Measurements from ENCODE around the gene SSBP2. TPM values are rescaled to one million over a fixed set of nuclear protein-coding genes. Genes with fewer than 3 reads are reported as not detected.

The SSBP2 gene
- total and polyA plus RNA-seq, 2 of the 8 experiments (the other 6 are each of a cell fraction or from before 2014, with no cell fraction given): 21.5 to 36.2 TPM

- Histone ChIP-seq H4K5ac (ENCODE audit: insufficient read length, low read depth, low read length) (no peak overlapping the region), H2AK5ac (ENCODE audit: low read depth, low read length) (no peak overlapping the region), H3K14ac (ENCODE audit: insufficient read length) (no peak overlapping the region), H2BK15ac (ENCODE audit: low read length) (no peak overlapping the region), H3K79me2 (ENCODE audit: control insufficient read depth in 1 of 2, insufficient read depth in 2 of 2, low read length in 2 of 2) (no peaks in the 10 kb centered on the region), H2BK5ac (ENCODE audit: low read depth, low read length) (no peak overlapping the region), H4K91ac (replicated peaks; ENCODE audit: insufficient read length, low read length) (no peak overlapping the region), H3K4me2 (ENCODE audit: insufficient read depth in 1 of 2, low read depth in 2 of 2, low read length in 2 of 2) (no peak overlapping the region; a peak in 1 of 4 replicates), H4K20me1 (replicated peaks in 1 of 2; ENCODE audit: control insufficient read depth in 1 of 2, insufficient read depth in 2 of 2, low read length in 2 of 2) (no peaks in the 10 kb centered on the region), H3K23me2 (ENCODE audit: low read depth, low read length) (no peaks in the 10 kb centered on the region; the same call in 1 of the 2 replicates), H3K9ac (replicated peaks in 1 of 4; ENCODE audit: extremely low read depth in 1 of 4, low read depth in 3 of 4, low read length in 3 of 4) (no peak overlapping the region), H3K23ac (ENCODE audit: insufficient read length) (no peak overlapping the region), H3K27me3 (replicated peaks in 1 of 4; ENCODE audit: control insufficient read depth in 3 of 4, extremely low read depth in 1 of 4, insufficient read depth in 3 of 4, low read length in 3 of 4) (no peaks in the 10 kb centered on the region), H2AFZ (ENCODE audit: low read length) (peak overlapping the region; percentile 19; the same call in 1 of the 2 replicates), H3K56ac (replicated peaks; ENCODE audit: insufficient read length, low read depth, low read length) (no peak overlapping the region), H3K79me1 (ENCODE audit: low read depth, low read length) (no peaks in the 10 kb centered on the region), H2BK20ac (ENCODE audit: low read length) (peak overlapping the region; percentile 28; the same call in 1 of the 2 replicates), H3K4ac (replicated peaks; ENCODE audit: insufficient read length, low read depth, low read length) (no peak overlapping the region), H3K9me3 (ENCODE audit: insufficient read depth in 2 of 2, low read depth in 1 of 2, low read length in 1 of 2) (no peaks in the 10 kb centered on the region), H3K27ac (ENCODE audit: low read depth, low read length) (no peak overlapping the region), H3K36me3 (ENCODE audit: control insufficient read depth in 2 of 4, insufficient read depth in 4 of 4, low read length in 3 of 4) (no peaks in the 10 kb centered on the region), H2BK12ac (ENCODE audit: low read depth, low read length) (no peak overlapping the region), H4K8ac (ENCODE audit: extremely low read depth, insufficient read depth, low read length) (no peak overlapping the region), H3K18ac (ENCODE audit: extremely low read depth, low read length) (no peak overlapping the region), H3K4me3 (ENCODE audit: extremely low read depth in 1 of 4, insufficient read depth in 2 of 4, low read depth in 3 of 4, low read length in 4 of 4) (no peak overlapping the region), H2BK120ac (replicated peaks; ENCODE audit: low read depth, low read length) (peak overlapping the region; percentile 33), H3K4me1 (replicated peaks in 1 of 4; ENCODE audit: control insufficient read depth in 3 of 4, insufficient read depth in 4 of 4, low read length in 3 of 4) (peaks cover 0 to 20% (median 5%) of the 10 kb centered on the region in 4 experiments; a peak in 3 of 7 replicates)
- WGBS, 2 experiments (ENCODE audit: extremely low coverage in 1 of 2, insufficient coverage in 1 of 2, insufficient read length in 1 of 2, insufficient replicate concordance in 2 of 2, low coverage in 1 of 2, low lambda C conversion rate in 2 of 2, missing lambda C conversion rate in 1 of 2): 49% methylated on average over 6 of the region's 6 CpGs; no CpG with 5 or more reads in 1 of the 2 experiments
- no peak for TF ChIP-seq ZNF274 (IDR thresholded peaks at IDR 0.05; ENCODE audit: borderline replicate concordance, extremely low read depth, low read length)
- no peak for TF ChIP-seq GTF2F1 (IDR thresholded peaks at IDR 0.05; ENCODE audit: borderline replicate concordance, low read depth, low read length)
- TF ChIP-seq POU5F1 (IDR thresholded peaks at IDR 0.05; ENCODE audit: low read depth, low read length): no peak
- no peak for TF ChIP-seq TBP (IDR thresholded peaks at IDR 0.05; ENCODE audit: low read depth, low read length)
- TF ChIP-seq CBX8 (IDR thresholded peaks at IDR 0.05; ENCODE audit: borderline replicate concordance, low read depth, low read length): no peak
- TF ChIP-seq SP1 (IDR thresholded peaks at IDR 0.05; ENCODE audit: low read depth, low read length): no peak
- no peak for TF ChIP-seq MAFK (IDR thresholded peaks at IDR 0.05; ENCODE audit: low read depth, low read length)
- TF ChIP-seq RAD21 (IDR thresholded peaks at IDR 0.05 in 1 of 2, conservative IDR thresholded peaks at IDR 0.05 in 1 of 2; ENCODE audit: low read depth in 2 of 2, low read length in 2 of 2): no peak
- no peak for TF ChIP-seq NRF1 (IDR thresholded peaks at IDR 0.05; ENCODE audit: low read depth, low read length)
- no peak for TF ChIP-seq JUN (IDR thresholded peaks at IDR 0.05; ENCODE audit: low read depth, low read length)
- ChIA-PET POLR2A (ENCODE audit: partially characterized antibody) (interaction anchor here (0.6 to 1.3 kb wide), 3 partner anchors 9 to 27 kb away, joined by 3 to 8 read pairs (median 3); partner anchors contain the start of gene SSBP2), CTCF (ENCODE audit: partially characterized antibody) (interaction anchor here (0.8 to 0.9 kb wide), 2 partner anchors 78 to 498 kb away, joined by 3 read pairs; no protein-coding TSS in a partner anchor)
- FAIRE-seq: no peak
- no peak for DNase-seq (ENCODE audit: low read depth in 1 of 2, low spot score in 2 of 2)
These were observed 8.7 kb upstream of the SSBP2 start for GRCh38 chr5:81759632-81760005.
